Measurements from ENCODE around the gene TIAM2. TPM values are rescaled to one million over a fixed set of nuclear protein-coding genes. Genes with fewer than 3 reads are reported as not detected.

The TIAM2 gene
- total and polyA plus RNA-seq, 8 donors: 2.0 to 9.2 (median 3.4) TPM

GRCh38 chr6:155193526-155193925 lies 198.4 kb downstream of the TIAM2 start:
- Histone ChIP-seq H3K36me3 (no peaks in the 10 kb centered on the region), H3K4me3 (no peak overlapping the region), H3K27me3 (no peaks in the 10 kb centered on the region), H3K4me1 (no peaks in the 10 kb centered on the region), H3K27ac (no peak overlapping the region), H3K9me3 (no peaks in the 10 kb centered on the region)
- DNase-seq: no peak
- no peak for ATAC-seq
- intact Hi-C loops (cut with DNase I): no loop called here
- WGBS, 2 donors: 88 to 92% methylated on average over 5 of the region's 5 CpGs
- no peak for FAIRE-seq
- no peak for TF ChIP-seq CTCF (IDR thresholded peaks at IDR 0.05)

GRCh38 chr6:155194399-155194798 lies 199.3 kb downstream of the TIAM2 start:
- no peak for ATAC-seq
- no peak for DNase-seq
- intact Hi-C loops (cut with DNase I): no loop called here

GRCh38 chr6:155195903-155196302 lies 200.8 kb downstream of the TIAM2 start:
- H3K4me1 ChIP-seq: no peaks in the 10 kb centered on the region
- intact Hi-C loops (cut with DNase I): no loop called here
- 79 to 90% methylated on average over 7 of the region's 7 CpGs for WGBS, 2 donors
- H3K27me3 ChIP-seq: no peaks in the 10 kb centered on the region
- TF ChIP-seq CTCF (IDR thresholded peaks at IDR 0.05): no peak
- no peak for DNase-seq
- no peaks in the 10 kb centered on the region for H3K36me3 ChIP-seq
- no peak overlapping the region for H3K27ac ChIP-seq
- FAIRE-seq: no peak
- H3K9me3 ChIP-seq: no peaks in the 10 kb centered on the region
- ATAC-seq: no peak
- no peak overlapping the region for H3K4me3 ChIP-seq

More at GRCh38 chr6:155194399-155194798, 199.3 kb downstream of the TIAM2 start:
- Histone ChIP-seq H3K4me1 (no peaks in the 10 kb centered on the region), H3K27ac (no peak overlapping the region), H3K9me3 (no peaks in the 10 kb centered on the region), H3K4me3 (no peak overlapping the region), H3K27me3 (no peaks in the 10 kb centered on the region), H3K36me3 (no peaks in the 10 kb centered on the region)
- no peak for TF ChIP-seq CTCF (IDR thresholded peaks at IDR 0.05)
- FAIRE-seq: no peak
- 92 to 98% methylated on average over 2 of the region's 2 CpGs for WGBS, 2 donors

GRCh38 chr6:155196911-155197310 lies 201.8 kb downstream of the TIAM2 start:
- WGBS, 2 donors: 44 to 51% methylated on average over 2 of the region's 2 CpGs
- FAIRE-seq (no peak), ATAC-seq (no peak), DNase-seq (no peak)
- Histone ChIP-seq H3K27me3 (no peaks in the 10 kb centered on the region), H3K9me3 (no peaks in the 10 kb centered on the region), H3K4me3 (no peak overlapping the region), H3K27ac (no peak overlapping the region), H3K36me3 (no peaks in the 10 kb centered on the region), H3K4me1 (no peaks in the 10 kb centered on the region)
- TF ChIP-seq CTCF (IDR thresholded peaks at IDR 0.05): no peak
- intact Hi-C loops (cut with DNase I): no loop called here

- Histone ChIP-seq H3K27ac (no peak overlapping the region), H3K4me1 (no peaks in the 10 kb centered on the region), H3K4me3 (no peak overlapping the region), H3K27me3 (no peaks in the 10 kb centered on the region), H3K9me3 (no peaks in the 10 kb centered on the region), H3K36me3 (no peaks in the 10 kb centered on the region)
- DNase-seq: no peak
- 90 to 98% methylated on average over 2 of the region's 2 CpGs for WGBS, 2 donors
- no peak for FAIRE-seq
- ATAC-seq: no peak
- no peak for TF ChIP-seq CTCF (IDR thresholded peaks at IDR 0.05)
- intact Hi-C loops (cut with DNase I): no loop called here
These were observed 202.8 kb downstream of the TIAM2 start for GRCh38 chr6:155197932-155198331.

Data from pancreas (tissue), 10 donors.